Nephron progenitor cell (in vitro differentiated cells): ENCODE results near the gene ZNHIT3.
"Not testable (repeated sequence)": the region's sequence is repeated elsewhere in the genome, so short reads cannot be mapped to it uniquely, and the experiment has no call there.

ENCODE experiments used
- DNase-seq: peaks from one replicate; pipeline ENCODE4 v3.0.0; 2021
- H3K27ac Mint-ChIP-seq: 2 replicates; pipeline ENCODE4 v1.8.0; 2021; ENCODE audit warnings: mild to moderate bottlenecking, moderate library complexity, mixed read lengths
- H3K27me3 Mint-ChIP-seq: 2 replicates; pipeline ENCODE4 v1.8.0; 2021; ENCODE audit warnings: mild to moderate bottlenecking, low read depth, mixed read lengths; ENCODE audit not compliant: poor library complexity
- H3K36me3 Mint-ChIP-seq: 2 replicates; pipeline ENCODE4 v1.8.0; 2021; ENCODE audit warnings: low read depth, mixed read lengths
- H3K4me1 Mint-ChIP-seq: 2 replicates; pipeline ENCODE4 v1.8.0; 2021; ENCODE audit warnings: mixed read lengths
- H3K4me3 Mint-ChIP-seq: 2 replicates; pipeline ENCODE4 v1.8.0; 2021; ENCODE audit warnings: mild to moderate bottlenecking, moderate library complexity, mixed read lengths
- H3K9me3 Mint-ChIP-seq: 2 replicates; pipeline ENCODE4 v1.8.0; 2021; ENCODE audit warnings: mild to moderate bottlenecking, moderate library complexity, mixed read lengths
- CTCF ChIP-seq: fragments of 200-600 bp; sonication (generic); IDR thresholded peaks from 2 replicates; pipeline ENCODE4 v1.5.0; 2021; ENCODE audit warnings: antibody characterized with exemption

The ZNHIT3 gene

GRCh38 chr17:36486204-36487194 is at the start of gene ZNHIT3:
ZNHIT3 (plus strand) TSS chr17:36486681; CDS start chr17:36486700, 19 bp downstream.
- DNase-seq, result peak; percentile 88
- peaks cover 30% of the 10 kb centered on the region for H3K36me3 Mint-ChIP-seq
- peak within 1 kb of the TSS; percentile 99 for H3K27ac Mint-ChIP-seq
- H3K4me3 Mint-ChIP-seq, result peak within 1 kb of the TSS; percentile 95
- no peak for TF ChIP-seq CTCF
- peaks cover 17% of the 10 kb centered on the region for H3K9me3 Mint-ChIP-seq
- H3K4me1 Mint-ChIP-seq, result peaks cover 37% of the 10 kb centered on the region
- peaks cover 26% of the 10 kb centered on the region for H3K27me3 Mint-ChIP-seq

- H3K4me3 Mint-ChIP-seq, H3K4me1 Mint-ChIP-seq, H3K9me3 Mint-ChIP-seq, H3K36me3 Mint-ChIP-seq, DNase-seq, H3K27ac Mint-ChIP-seq: not testable (repeated sequence)
- peaks cover 13% of the 10 kb centered on the region for H3K27me3 Mint-ChIP-seq
These were observed 44.7 kb upstream of the ZNHIT3 start for GRCh38 chr17:36441792-36442191.

- DNase-seq, result no peak
- no peaks in the 10 kb centered on the region for H3K36me3 Mint-ChIP-seq
- H3K27me3 Mint-ChIP-seq, result peaks cover 13% of the 10 kb centered on the region
- no peaks in the 10 kb centered on the region for H3K4me1 Mint-ChIP-seq
- H3K9me3 Mint-ChIP-seq, result no peaks in the 10 kb centered on the region
- TF ChIP-seq CTCF, result no peak
- H3K27ac Mint-ChIP-seq, result no peak overlapping the region
- no peak overlapping the region for H3K4me3 Mint-ChIP-seq
These were observed 42.7 kb upstream of the ZNHIT3 start for GRCh38 chr17:36443777-36444176.

GRCh38 chr17:36449997-36450396 is 36.5 kb upstream of the ZNHIT3 start:
- not testable (repeated sequence) for H3K4me3 Mint-ChIP-seq, H3K9me3 Mint-ChIP-seq, DNase-seq, H3K27me3 Mint-ChIP-seq, H3K4me1 Mint-ChIP-seq, H3K36me3 Mint-ChIP-seq, H3K27ac Mint-ChIP-seq

- not testable (repeated sequence) for H3K4me3 Mint-ChIP-seq, H3K27ac Mint-ChIP-seq, H3K4me1 Mint-ChIP-seq, H3K27me3 Mint-ChIP-seq, H3K9me3 Mint-ChIP-seq, H3K36me3 Mint-ChIP-seq, DNase-seq
These were observed 33.6 kb upstream of the ZNHIT3 start for GRCh38 chr17:36452888-36453287.

- DNase-seq, H3K27ac Mint-ChIP-seq, H3K9me3 Mint-ChIP-seq, H3K36me3 Mint-ChIP-seq, H3K4me3 Mint-ChIP-seq, H3K4me1 Mint-ChIP-seq: not testable (repeated sequence)
- H3K27me3 Mint-ChIP-seq, result peaks cover 35% of the 10 kb centered on the region
These were observed 28.8 kb upstream of the ZNHIT3 start for GRCh38 chr17:36457701-36458100.

- Mint-ChIP-seq H3K4me3 (no peak overlapping the region), H3K4me1 (no peaks in the 10 kb centered on the region), H3K27ac (no peak overlapping the region), H3K27me3 (peaks cover 48% of the 10 kb centered on the region), H3K36me3 (no peaks in the 10 kb centered on the region), H3K9me3 (no peaks in the 10 kb centered on the region)
- TF ChIP-seq CTCF, result no peak
- no peak for DNase-seq
These were observed 27.4 kb upstream of the ZNHIT3 start for GRCh38 chr17:36459045-36459444.

- H3K4me3 Mint-ChIP-seq, result no peak overlapping the region
- H3K36me3 Mint-ChIP-seq, result no peaks in the 10 kb centered on the region
- H3K4me1 Mint-ChIP-seq, result no peaks in the 10 kb centered on the region
- DNase-seq, result no peak
- no peaks in the 10 kb centered on the region for H3K9me3 Mint-ChIP-seq
- H3K27me3 Mint-ChIP-seq, result peaks cover 48% of the 10 kb centered on the region
- no peak for TF ChIP-seq CTCF
- no peak overlapping the region for H3K27ac Mint-ChIP-seq
These were observed 26.9 kb upstream of the ZNHIT3 start for GRCh38 chr17:36459601-36460000.
